Psoas muscle (tissue), 8 donors: Measurements from ENCODE around the gene WDR36. TPM values are rescaled to one million over a fixed set of nuclear protein-coding genes. Genes with fewer than 3 reads are reported as not detected.

ENCODE experiments used
- ATAC-seq, 4 donors: fragments of 200-7000 bp; cut with Tn5 transposase; one replicate each; pipeline ENCODE4 v1.9.1; 2020; ENCODE audit warnings: moderate library complexity in 3 of 4, mild to moderate bottlenecking in 2 of 4
- DNase-seq, 2 donors: peaks; one replicate each; pipeline ENCODE4 v3.0.0-alpha.2; 2020
- H3K27ac ChIP-seq: fragments of 200-600 bp; one replicate; pipeline ENCODE4 v1.8.0; 2022
- H3K27me3 ChIP-seq, 3 donors: fragments of 200-600 bp in 1 of 3; one replicate each; pipeline versions ENCODE4 v1.6.1 to v1.8.0; 2013 to 2022; ENCODE audit warnings: low read length in 2 of 3, mild to moderate bottlenecking in 2 of 3, moderate library complexity in 1 of 3; ENCODE audit not compliant: insufficient read depth in 3 of 3
- H3K36me3 ChIP-seq, 2 donors: fragments of 200-600 bp in 1 of 2; one replicate each; pipeline versions ENCODE4 v1.6.1 to v1.8.0; 2013 to 2022; ENCODE audit warnings: low read depth in 1 of 2, mild to moderate bottlenecking in 1 of 2, moderate library complexity in 1 of 2; ENCODE audit not compliant: insufficient read depth in 1 of 2
- H3K4me1 ChIP-seq: fragments of 200-600 bp; one replicate; pipeline ENCODE4 v1.8.0; 2022
- H3K4me3 ChIP-seq: fragments of 200-600 bp; one replicate; pipeline ENCODE4 v1.8.0; 2022; ENCODE audit warnings: mild to moderate bottlenecking
- H3K9me3 ChIP-seq: fragments of 200-600 bp; one replicate; pipeline ENCODE4 v1.8.0; 2022
- CTCF ChIP-seq: fragments of 200-600 bp; IDR thresholded peaks from one replicate; pipeline ENCODE4 v1.8.0; 2022; ENCODE audit warnings: antibody characterized with exemption
- WGBS, 3 donors: extraction: QIAGEN DNeasy Blood & Tissue Kit; methylation state at CpG; one replicate each; pipeline versions ENCODE4 v1.1.6 to v1.1.7; 2013; 5-methylcytosine and 5-hydroxymethylcytosine counted together
- intact Hi-C, 2 donors: fragments of 100-400 bp; cut with DNase I; formaldehyde crosslinking; loops; one replicate each; pipeline versions ENCODE4 v1.11.0 to v1.14.2; 2022
- polyA plus RNA-seq, 3 donors: library from polyadenylated mRNA; stranded (reverse); fragments of 200-250 nt; gene quantifications; one replicate each; pipeline ENCODE4 v1.2.3, GENCODE V29; 2013
- total RNA-seq, 4 donors: library from RNA; stranded (reverse); fragmentation: NEBNext Ultra II Directional in 2 of 4; extraction: Animal tissue kit (Norgen Biotek cat#: 25700) in 2 of 4; gene quantifications; one replicate each; pipeline versions ENCODE4 v1.2.1 to v1.2.4, GENCODE V29; 2021 to 2023
- donor health status: healthy with polysubstance abuse.
- donor health status: DM: no; HTN: no; CAD: no; lungs with moderate emphysema.
- donor health status: Bipolar disorder and iron deficiency.
- donor health status: healthy.
- donor health status: DM: yes; HTN: yes; CAD: no.
- donor health status: DM: no; HTN: no; CAD: no.
- donor health status: DM: no; HTN: no; CAD: no.
- donor health status: DM: yes; HTN: yes; CAD: no.

The WDR36 gene
- total and polyA plus RNA-seq, 7 donors: 6.2 to 22.0 (median 13.2) TPM

GRCh38 chr5:111061618-111062017 is 30.5 kb upstream of the WDR36 start:
- ATAC-seq: no peak
- DNase-seq: no peak
- Histone ChIP-seq H3K4me3 (no peak overlapping the region), H3K4me1 (no peaks in the 10 kb centered on the region), H3K9me3 (peaks cover 12% of the 10 kb centered on the region), H3K27ac (no peak overlapping the region), H3K27me3 (peaks cover 0 to 4% (median 2%) of the 10 kb centered on the region in 3 donors), H3K36me3 (no peaks in the 10 kb centered on the region)
- no peak for TF ChIP-seq CTCF
- intact Hi-C loops: no loop called here

DNA sequence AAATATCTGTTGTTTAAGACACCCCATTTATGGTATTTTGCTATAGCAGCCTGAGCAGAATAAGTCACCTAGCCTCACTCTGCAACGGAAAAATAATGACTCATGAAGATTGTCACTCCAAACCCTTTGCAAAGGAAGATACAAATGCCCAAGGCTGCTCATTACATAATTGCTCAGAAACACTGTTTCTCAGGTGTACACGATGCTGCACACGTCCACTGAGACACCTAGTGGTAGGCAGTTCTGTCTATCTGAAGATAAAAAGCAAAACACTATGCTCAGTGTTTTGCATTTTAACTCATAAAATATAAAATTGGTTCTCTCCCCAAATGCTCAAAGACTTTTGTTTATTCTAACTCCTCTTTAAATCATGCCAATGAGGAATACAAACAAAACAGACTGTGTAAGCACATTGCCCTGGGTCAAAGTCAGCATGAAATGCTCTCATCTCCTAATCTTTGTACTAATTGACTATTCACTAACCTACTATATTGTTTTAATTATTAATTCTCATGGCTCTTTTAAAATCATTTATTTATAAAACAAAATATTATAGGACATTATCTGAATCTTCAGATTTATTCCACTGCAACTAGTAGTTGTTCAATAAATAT is 28.3 kb upstream of the WDR36 start:
- H3K36me3 ChIP-seq: no peaks in the 10 kb centered on the region
- H3K4me3 ChIP-seq: no peak overlapping the region
- ATAC-seq: no peak
- intact Hi-C loops: no loop called here
- H3K9me3 ChIP-seq: peaks cover 12% of the 10 kb centered on the region
- H3K4me1 ChIP-seq: no peaks in the 10 kb centered on the region
- no peak for TF ChIP-seq CTCF
- DNase-seq: no peak
- H3K27ac ChIP-seq: no peak overlapping the region
- H3K27me3 ChIP-seq: peaks cover 0 to 25% (median 0%) of the 10 kb centered on the region in 3 donors
- WGBS, 3 donors: 41 to 46% (median 44%) methylated on average over 3 of the region's 3 CpGs

DNA sequence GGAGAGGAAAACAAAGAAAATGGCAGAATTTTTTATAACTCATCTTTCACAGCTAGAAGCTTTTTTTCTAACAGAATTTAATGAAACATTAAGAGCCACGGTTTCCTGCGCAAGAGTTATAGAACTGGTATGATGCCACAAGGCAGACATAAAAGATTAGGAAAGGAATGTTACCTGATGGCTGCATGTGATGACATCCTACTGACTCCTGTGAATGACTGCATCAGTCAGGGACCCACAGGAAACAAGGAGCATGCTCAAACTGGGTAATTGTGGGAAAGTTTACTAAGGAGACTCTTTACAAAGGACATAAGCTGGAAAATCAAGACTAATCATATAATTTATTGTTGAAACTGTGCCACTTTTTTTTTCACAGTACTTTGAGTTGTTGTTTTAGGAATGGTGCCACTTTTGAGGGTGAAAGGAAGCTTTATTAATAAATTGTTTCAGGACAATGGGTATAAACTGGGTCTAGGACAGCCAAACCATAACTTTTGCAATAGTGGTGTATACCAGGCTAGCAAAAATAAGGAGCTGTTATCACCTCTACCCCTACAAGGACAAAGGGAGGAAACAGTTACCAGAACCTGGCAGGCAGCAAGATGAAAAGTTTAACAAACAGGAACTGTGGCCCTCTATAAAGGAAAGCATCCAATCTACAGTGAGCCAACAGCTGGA is 25.7 kb upstream of the WDR36 start:
- Histone ChIP-seq H3K36me3 (no peaks in the 10 kb centered on the region), H3K27ac (no peak overlapping the region), H3K4me3 (no peak overlapping the region), H3K4me1 (no peaks in the 10 kb centered on the region), H3K27me3 (peaks cover 0 to 40% (median 3%) of the 10 kb centered on the region in 3 donors), H3K9me3 (no peaks in the 10 kb centered on the region)
- WGBS, 3 donors: 75 to 85% (median 75%) methylated on average over 2 of the region's 2 CpGs
- intact Hi-C loops: no loop called here
- no peak for ATAC-seq
- DNase-seq: no peak
- TF ChIP-seq CTCF: no peak

DNA sequence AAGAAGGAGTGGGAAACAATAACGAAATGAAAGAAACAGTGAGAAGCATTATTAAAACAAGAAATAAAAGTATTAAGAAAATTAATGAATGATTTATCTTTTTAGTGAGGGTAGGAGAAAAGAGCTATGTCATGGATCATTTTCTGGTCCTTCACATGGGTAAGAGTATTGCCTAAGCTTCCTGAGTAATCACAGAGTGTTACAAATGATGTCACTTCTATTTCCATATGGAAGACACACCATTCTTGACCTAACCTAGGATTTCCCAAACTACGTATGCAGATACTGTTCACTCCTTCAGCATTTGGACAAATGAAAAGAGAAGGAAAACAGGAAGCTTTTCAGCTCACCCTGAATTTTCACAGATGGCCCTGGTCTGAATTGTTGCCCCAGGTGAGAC is 23.9 kb upstream of the WDR36 start:
- ATAC-seq: no peak
- peaks cover 0 to 40% (median 3%) of the 10 kb centered on the region in 3 donors for H3K27me3 ChIP-seq

More for the DNA sequence above, 23.9 kb upstream of the WDR36 start:
- H3K9me3 ChIP-seq: no peaks in the 10 kb centered on the region
- H3K4me3 ChIP-seq: no peak overlapping the region
- intact Hi-C loops: no loop called here
- no peak overlapping the region for H3K27ac ChIP-seq
- DNase-seq: no peak
- no peak for TF ChIP-seq CTCF
- no peaks in the 10 kb centered on the region for H3K4me1 ChIP-seq
- 74 to 82% (median 77%) methylated on average over 2 of the region's 2 CpGs for WGBS, 3 donors
- H3K36me3 ChIP-seq: no peaks in the 10 kb centered on the region
